ENCODE results near the gene TRMT44.

TRMT44 gene

GRCh38 chr4:8493484-8493883, 52.9 kb downstream of the TRMT44 start:
- TF ChIP-seq GATA1 (IDR thresholded peaks at IDR 0.05; ENCODE audit: low read depth, low read length) (no peak), POLR2A (IDR thresholded peaks at IDR 0.05; ENCODE audit: low read length) (no peak)
- DNase-seq = no peak

GRCh38 chr4:8494218-8494617, 53.6 kb downstream of the TRMT44 start:
- no peak for TF ChIP-seq POLR2A (IDR thresholded peaks at IDR 0.05; ENCODE audit: low read length)
- TF ChIP-seq GATA1 (IDR thresholded peaks at IDR 0.05; ENCODE audit: low read depth, low read length) = no peak

GRCh38 chr4:8494983-8495548, 54.5 kb downstream of the TRMT44 start:
- no peak for TF ChIP-seq GATA1 (IDR thresholded peaks at IDR 0.05; ENCODE audit: low read depth, low read length)
- TF ChIP-seq POLR2A (IDR thresholded peaks at IDR 0.05; ENCODE audit: low read length) = no peak
- DNase-seq = no peak

More at GRCh38 chr4:8494218-8494617, 53.6 kb downstream of the TRMT44 start:
- DNase-seq = no peak

- TF ChIP-seq GATA1 (IDR thresholded peaks at IDR 0.05; ENCODE audit: low read depth, low read length) (no peak), POLR2A (IDR thresholded peaks at IDR 0.05; ENCODE audit: low read length) (no peak)
- no peak for DNase-seq
Observed at GRCh38 chr4:8495803-8496202, 55.2 kb downstream of the TRMT44 start.

DNA sequence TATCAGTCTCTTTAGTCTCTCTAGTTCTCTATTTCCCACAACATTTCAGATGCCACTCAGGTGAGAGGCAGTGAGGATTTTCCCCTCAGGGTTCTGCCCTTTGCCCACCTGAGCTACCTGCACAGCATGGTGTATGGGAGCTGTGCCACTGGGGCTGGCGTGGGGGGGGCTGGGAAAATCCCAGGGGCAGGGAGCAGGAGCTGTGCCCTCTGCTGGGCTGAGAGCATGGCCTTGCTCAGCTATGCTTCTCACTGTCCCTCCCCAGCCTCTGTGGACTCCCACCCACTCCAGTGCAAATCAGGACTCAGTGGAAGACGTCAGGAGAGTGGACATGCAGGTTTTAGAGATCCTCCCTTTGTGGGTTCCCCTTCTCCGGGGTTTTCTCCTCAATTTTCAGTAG, 57.2 kb downstream of the TRMT44 start:
- no peak for DNase-seq
- TF ChIP-seq POLR2A (IDR thresholded peaks at IDR 0.05; ENCODE audit: low read length) = no peak
- no peak for TF ChIP-seq GATA1 (IDR thresholded peaks at IDR 0.05; ENCODE audit: low read depth, low read length)

DNA sequence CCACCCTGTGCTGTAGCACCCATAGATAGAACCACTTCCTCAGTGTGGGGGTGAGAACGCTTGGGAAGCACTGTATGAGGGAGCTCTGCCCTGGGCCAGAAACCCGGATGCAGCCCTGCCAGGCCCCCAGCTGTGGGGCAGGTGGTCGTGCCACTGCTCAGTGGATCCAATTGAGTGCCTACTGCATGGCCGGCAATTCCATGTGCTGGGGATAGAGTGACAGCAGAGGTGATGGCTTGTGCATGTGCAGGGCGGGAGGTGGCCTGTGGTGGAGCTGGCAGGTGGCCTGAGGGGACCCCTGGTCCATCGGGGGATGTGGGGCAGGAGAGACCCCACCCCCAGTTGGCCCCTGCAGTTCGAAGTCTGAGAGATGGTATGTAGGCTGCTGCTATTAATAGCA, 60.4 kb downstream of the TRMT44 start:
- no peak for DNase-seq
- TF ChIP-seq POLR2A (IDR thresholded peaks at IDR 0.05; ENCODE audit: low read length) (no peak), GATA1 (IDR thresholded peaks at IDR 0.05; ENCODE audit: low read depth, low read length) (no peak)

- TF ChIP-seq POLR2A (IDR thresholded peaks at IDR 0.05; ENCODE audit: low read length) (no peak), GATA1 (IDR thresholded peaks at IDR 0.05; ENCODE audit: low read depth, low read length) (no peak)
- no peak for DNase-seq
Observed at GRCh38 chr4:8501781-8502180, 61.2 kb downstream of the TRMT44 start.

DNA sequence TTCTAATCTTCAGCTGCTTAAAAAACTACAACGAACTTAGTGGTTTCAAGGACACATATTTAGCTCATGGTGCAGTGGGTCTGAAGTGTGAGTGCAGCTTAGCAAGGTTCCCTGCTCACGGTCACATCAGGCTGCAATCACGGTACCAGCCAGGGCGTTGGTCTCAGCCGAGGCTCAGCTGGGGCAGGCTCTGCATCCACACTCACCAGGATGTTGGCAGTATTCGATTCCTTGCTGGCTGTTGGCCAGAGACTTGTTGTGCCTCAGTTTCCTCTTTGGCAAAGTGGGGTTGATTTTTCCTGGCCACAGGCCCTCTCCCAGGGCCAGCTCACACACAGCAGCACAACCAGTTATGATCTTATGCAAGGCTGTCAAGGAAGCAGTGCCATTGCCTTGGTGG, 61.8 kb downstream of the TRMT44 start:
- DNase-seq = no peak
- TF ChIP-seq GATA1 (IDR thresholded peaks at IDR 0.05; ENCODE audit: low read depth, low read length) = no peak
- TF ChIP-seq POLR2A (IDR thresholded peaks at IDR 0.05; ENCODE audit: low read length) = no peak

- no peak for TF ChIP-seq POLR2A (IDR thresholded peaks at IDR 0.05; ENCODE audit: low read length)
- no peak for TF ChIP-seq GATA1 (IDR thresholded peaks at IDR 0.05; ENCODE audit: low read depth, low read length)
- DNase-seq = no peak
Observed at GRCh38 chr4:8502836-8503585, 62.4 kb downstream of the TRMT44 start.

DNA sequence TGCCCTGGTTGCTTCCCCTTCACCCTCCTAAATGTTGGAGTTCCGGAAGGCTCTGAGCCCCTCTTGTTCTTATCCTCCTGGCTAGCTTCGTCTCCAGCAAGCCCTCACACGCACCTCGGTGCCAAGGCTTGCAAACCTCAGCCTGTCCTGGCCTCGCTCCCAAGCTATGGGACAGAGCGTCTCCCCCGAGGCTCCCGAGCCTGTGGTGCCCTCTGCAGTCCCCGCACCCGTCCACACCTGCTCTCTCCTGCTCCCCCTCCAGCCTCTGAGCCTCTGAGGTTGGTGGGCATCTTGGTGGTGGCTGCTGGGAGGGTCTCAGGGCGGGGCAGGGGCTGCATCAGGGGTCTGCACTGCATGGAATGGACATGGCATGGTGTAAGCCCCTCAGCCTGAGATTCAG, 63.2 kb downstream of the TRMT44 start:
- no peak for DNase-seq
- TF ChIP-seq POLR2A (IDR thresholded peaks at IDR 0.05; ENCODE audit: low read length) (no peak), GATA1 (IDR thresholded peaks at IDR 0.05; ENCODE audit: low read depth, low read length) (no peak)

- no peak for TF ChIP-seq POLR2A (IDR thresholded peaks at IDR 0.05; ENCODE audit: low read length)
- no peak for TF ChIP-seq GATA1 (IDR thresholded peaks at IDR 0.05; ENCODE audit: low read depth, low read length)
Observed at GRCh38 chr4:8504279-8505007, 63.9 kb downstream of the TRMT44 start.

GRCh38 chr4:8505229-8505628, 64.7 kb downstream of the TRMT44 start:
- TF ChIP-seq GATA1 (IDR thresholded peaks at IDR 0.05; ENCODE audit: low read depth, low read length) (no peak), POLR2A (IDR thresholded peaks at IDR 0.05; ENCODE audit: low read length) (no peak)
- DNase-seq = no peak

More at GRCh38 chr4:8504279-8505007, 63.9 kb downstream of the TRMT44 start:
- DNase-seq = no peak

GRCh38 chr4:8506006-8506372, 65.4 kb downstream of the TRMT44 start:
- DNase-seq = no peak
- TF ChIP-seq GATA1 (IDR thresholded peaks at IDR 0.05; ENCODE audit: low read depth, low read length) (no peak), POLR2A (IDR thresholded peaks at IDR 0.05; ENCODE audit: low read length) (no peak)

DNA sequence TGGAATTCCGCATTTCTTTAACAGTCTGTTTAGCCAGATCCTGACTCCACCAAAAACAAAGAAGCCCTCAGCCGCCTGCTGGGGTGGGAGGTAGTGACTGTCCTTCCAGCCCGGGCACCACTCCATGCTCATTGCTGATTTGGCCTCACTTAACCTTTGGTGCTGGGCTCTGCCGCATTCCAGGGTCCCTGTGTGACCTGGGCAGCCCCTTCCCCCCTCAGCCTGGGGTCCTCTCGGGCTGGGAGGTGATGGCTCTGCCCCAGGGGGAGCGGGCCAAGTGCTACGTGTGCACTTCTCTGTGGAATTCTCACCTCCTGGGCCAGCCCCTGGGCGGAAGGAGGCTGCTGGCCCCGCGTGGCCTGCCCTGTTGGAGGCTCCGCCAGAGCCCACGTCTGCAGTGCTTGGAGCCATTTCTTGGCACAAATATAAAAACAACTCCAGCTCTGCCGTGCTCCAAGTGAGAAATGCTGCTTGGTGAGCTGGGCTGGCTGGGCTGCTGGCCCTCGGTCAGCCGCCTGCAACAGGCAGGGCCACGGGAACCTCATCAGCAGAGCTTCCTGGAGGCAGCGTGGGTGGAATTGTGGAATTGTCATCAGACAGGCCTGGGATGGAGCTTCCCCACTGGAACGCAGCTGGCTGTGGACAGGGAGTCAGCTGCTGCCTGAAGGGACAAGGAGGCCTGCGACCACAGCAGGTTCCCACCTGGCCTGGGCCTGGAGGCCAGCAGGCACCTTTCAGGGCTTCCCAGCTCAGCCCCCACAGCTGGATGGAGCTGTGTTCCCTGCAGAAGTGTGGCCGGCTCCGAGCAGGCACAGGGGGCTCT, 66.0 kb downstream of the TRMT44 start:
- DNase-seq = no peak
- no peak for TF ChIP-seq POLR2A (IDR thresholded peaks at IDR 0.05; ENCODE audit: low read length)
- TF ChIP-seq GATA1 (IDR thresholded peaks at IDR 0.05; ENCODE audit: low read depth, low read length) = no peak
